ENCODE data around the gene OPCML.

- TF ChIP-seq CTCF (conservative IDR thresholded peaks at IDR 0.05; ENCODE audit: low read depth, low read length) (no peak), EZH2 (IDR thresholded peaks at IDR 0.05; ENCODE audit: low read length, unreplicated experiment) (no peak), EZH2phosphoT487 (IDR thresholded peaks at IDR 0.05; ENCODE audit: borderline replicate concordance, low read length) (no peak)
Observed at GRCh38 chr11:132644520-132645239, 887.6 kb downstream of the OPCML start.

Data from PC-3 (cell line).